HG02610 (cell line): ENCODE results near the gene SLC7A6.
A peak's percentile ranks its signal among the peaks of the same experiment; 100 is the strongest.

Source experiments
- ATAC-seq: cut with Tn5 transposase; IDR thresholded peaks from one replicate; pipeline ENCODE4 v1.9.1; 2021; ENCODE audit warnings: mild to moderate bottlenecking, moderate library complexity; ENCODE audit not compliant: unreplicated experiment

Gene SLC7A6

GRCh38 chr16:68253721-68254120 is 10.6 kb upstream of the SLC7A6 start:
- no peak for ATAC-seq

- ATAC-seq, result no peak
These were observed 8.6 kb upstream of the SLC7A6 start for GRCh38 chr16:68255712-68256111.

GRCh38 chr16:68257251-68257905 is 6.9 kb upstream of the SLC7A6 start:
- ATAC-seq, result no peak

GRCh38 chr16:68257906-68258800 is 6.2 kb upstream of the SLC7A6 start:
- ATAC-seq, result no peak

- no peak for ATAC-seq
These were observed 5.1 kb upstream of the SLC7A6 start for GRCh38 chr16:68259007-68259825.

GRCh38 chr16:68263559-68264127 is 683 bp upstream of the SLC7A6 start:
- ATAC-seq, result peak; percentile 2

GRCh38 chr16:68265078-68265920 is 973 bp downstream of the SLC7A6 start:
- ATAC-seq, result no peak

GRCh38 chr16:68267612-68268405 is 3.5 kb downstream of the SLC7A6 start:
- ATAC-seq, result no peak

- no peak for ATAC-seq
These were observed 5.5 kb downstream of the SLC7A6 start for GRCh38 chr16:68269793-68270192.

- ATAC-seq, result no peak
These were observed 6.0 kb downstream of the SLC7A6 start for GRCh38 chr16:68270353-68270752.

- ATAC-seq, result no peak
These were observed 8.3 kb downstream of the SLC7A6 start for GRCh38 chr16:68272507-68273209.

GRCh38 chr16:68273459-68273858 is 9.1 kb downstream of the SLC7A6 start:
- ATAC-seq, result no peak

GRCh38 chr16:68273896-68274295 is 9.6 kb downstream of the SLC7A6 start:
- ATAC-seq, result no peak

- ATAC-seq, result no peak
These were observed 10.1 kb downstream of the SLC7A6 start for GRCh38 chr16:68274441-68274840.

- peak; percentile 87 for ATAC-seq
These were observed 11.4 kb downstream of the SLC7A6 start for GRCh38 chr16:68275611-68276191.

- ATAC-seq, result no peak
These were observed 11.9 kb downstream of the SLC7A6 start for GRCh38 chr16:68276223-68276622.

- ATAC-seq, result no peak
These were observed 15.6 kb downstream of the SLC7A6 start for GRCh38 chr16:68279726-68280558.
